GM18511 (cell line): ENCODE results near the gene SLC22A12.
"Not testable (repeated sequence)": the region's sequence is repeated elsewhere in the genome, so short reads cannot be mapped to it uniquely, and the experiment has no call there.

ENCODE experiments used
- ATAC-seq: cut with Tn5 transposase; IDR thresholded peaks from one replicate; pipeline ENCODE4 v1.9.1; 2021; ENCODE audit warnings: mild to moderate bottlenecking, moderate library complexity; ENCODE audit not compliant: unreplicated experiment

Gene SLC22A12

GRCh38 chr11:64590763-64591221, at the start of gene SLC22A12:
Gene SLC22A12, plus strand, starts transcription at chr11:64591220. Its CDS starts 337 bp downstream, at chr11:64591557.
- ATAC-seq, result no peak

GRCh38 chr11:64542172-64543125, 48.6 kb upstream of the SLC22A12 start:
- no peak for ATAC-seq

GRCh38 chr11:64543818-64544217, 47.2 kb upstream of the SLC22A12 start:
- no peak for ATAC-seq

GRCh38 chr11:64544616-64545296, 46.3 kb upstream of the SLC22A12 start:
- ATAC-seq, result no peak

GRCh38 chr11:64545619-64546018, 45.4 kb upstream of the SLC22A12 start:
- no peak for ATAC-seq

GRCh38 chr11:64546176-64546575, 44.8 kb upstream of the SLC22A12 start:
- no peak for ATAC-seq

- ATAC-seq, result no peak
Measured at GRCh38 chr11:64546600-64546999, 44.4 kb upstream of the SLC22A12 start.

- ATAC-seq, result no peak
Measured at GRCh38 chr11:64549969-64550368, 41.1 kb upstream of the SLC22A12 start.

- no peak for ATAC-seq
Measured at GRCh38 chr11:64553554-64554201, 37.3 kb upstream of the SLC22A12 start.

- no peak for ATAC-seq
Measured at GRCh38 chr11:64556044-64556720, 34.8 kb upstream of the SLC22A12 start.

- ATAC-seq, result no peak
Measured at GRCh38 chr11:64556721-64557250, 34.2 kb upstream of the SLC22A12 start.

GRCh38 chr11:64558065-64558745, 32.8 kb upstream of the SLC22A12 start:
- no peak for ATAC-seq

GRCh38 chr11:64558869-64559268, 32.2 kb upstream of the SLC22A12 start:
- ATAC-seq, result no peak

- no peak for ATAC-seq
Measured at GRCh38 chr11:64559351-64560138, 31.5 kb upstream of the SLC22A12 start.

GRCh38 chr11:64560139-64560771, 30.8 kb upstream of the SLC22A12 start:
- no peak for ATAC-seq

- ATAC-seq, result no peak
Measured at GRCh38 chr11:64560941-64561340, 30.1 kb upstream of the SLC22A12 start.

GRCh38 chr11:64561429-64561828, 29.6 kb upstream of the SLC22A12 start:
- not testable (repeated sequence) for ATAC-seq

GRCh38 chr11:64561984-64562722, 28.9 kb upstream of the SLC22A12 start:
- no peak for ATAC-seq
